HuH-7.5 (cell line): ENCODE results near the gene CCDC69.
"Not testable (repeated sequence)": the region's sequence is repeated elsewhere in the genome, so short reads cannot be mapped to it uniquely, and the experiment has no call there.

ENCODE experiments used
- DNase-seq: peaks from one replicate; pipeline ENCODE4 v3.0.0; 2011; ENCODE audit warnings: low spot score

CCDC69 gene

DNA sequence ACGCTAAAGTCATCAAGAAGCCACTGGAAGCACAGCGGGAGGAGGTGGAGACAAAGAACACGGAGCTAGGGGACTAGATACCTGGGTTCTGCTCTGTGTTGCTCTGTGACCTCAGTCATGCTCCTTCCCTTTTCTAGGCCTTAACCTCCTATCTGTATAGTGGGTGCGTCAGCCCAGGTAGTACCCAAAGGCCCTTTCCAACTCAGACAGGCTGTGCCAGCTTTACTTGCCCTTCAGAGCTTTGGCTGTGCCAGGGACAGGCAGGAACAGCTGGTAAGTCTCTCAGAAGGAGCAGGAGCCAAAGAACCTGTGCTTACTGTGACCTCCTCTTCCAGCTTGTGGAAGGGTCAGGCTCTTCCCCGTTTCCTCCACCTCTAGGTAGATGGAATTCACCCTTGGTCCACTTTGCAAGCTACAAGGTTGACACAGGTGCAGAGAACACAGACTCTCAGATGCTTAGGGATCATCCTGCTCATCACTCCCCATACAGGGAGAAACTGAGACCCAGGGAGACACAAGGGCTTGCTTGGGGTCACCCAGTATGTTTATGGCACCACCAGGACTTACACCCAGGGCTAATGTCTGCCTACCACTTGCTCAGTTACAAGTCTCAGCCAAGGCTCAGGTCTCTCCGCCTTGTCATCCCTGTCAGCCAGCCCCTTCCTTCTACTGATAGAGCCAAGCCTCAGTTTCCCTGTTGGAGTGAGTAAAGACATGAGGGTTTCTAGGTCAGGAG lies 1.7 kb downstream of the CCDC69 start:
- DNase-seq, result no peak

DNA sequence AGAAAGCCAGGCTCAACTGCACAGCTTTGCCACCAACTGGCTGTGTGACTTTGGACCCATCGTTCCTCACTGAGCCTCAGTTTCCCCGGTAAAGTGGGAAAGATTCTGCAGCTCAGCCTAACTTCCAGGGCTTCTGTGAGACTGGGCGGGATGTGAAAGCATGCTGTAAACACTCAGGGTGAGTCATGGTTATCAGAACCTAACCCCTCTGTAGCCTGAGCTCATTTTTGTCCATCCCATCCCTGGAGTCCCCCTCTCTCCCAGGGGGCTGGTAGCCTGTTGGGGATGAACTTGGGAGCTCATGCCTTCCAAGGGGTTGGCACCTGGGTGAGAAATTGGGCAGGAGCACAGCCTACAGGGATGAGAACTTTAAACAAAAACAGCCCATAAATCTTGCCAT lies 2.3 kb downstream of the CCDC69 start:
- DNase-seq, result no peak

DNA sequence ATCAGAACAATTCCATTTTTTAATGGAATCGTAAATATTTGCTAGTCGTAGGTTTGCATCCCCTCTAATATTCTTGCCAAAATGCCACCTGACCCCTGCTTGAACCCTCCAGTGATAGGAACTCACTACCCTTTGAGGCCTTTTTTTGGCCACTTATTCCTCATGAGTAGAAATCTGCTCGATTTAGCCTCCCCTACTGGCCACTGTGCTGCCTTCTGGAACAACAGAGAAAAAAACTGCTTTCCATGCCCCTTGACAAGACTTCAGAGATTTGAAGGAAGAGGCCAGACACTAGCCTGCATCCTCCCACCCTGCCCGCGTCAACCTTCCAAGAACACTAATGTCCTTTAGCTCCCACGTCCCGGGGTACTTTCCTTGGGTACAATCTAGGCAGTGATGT lies 4.1 kb downstream of the CCDC69 start:
- DNase-seq, result no peak

DNA sequence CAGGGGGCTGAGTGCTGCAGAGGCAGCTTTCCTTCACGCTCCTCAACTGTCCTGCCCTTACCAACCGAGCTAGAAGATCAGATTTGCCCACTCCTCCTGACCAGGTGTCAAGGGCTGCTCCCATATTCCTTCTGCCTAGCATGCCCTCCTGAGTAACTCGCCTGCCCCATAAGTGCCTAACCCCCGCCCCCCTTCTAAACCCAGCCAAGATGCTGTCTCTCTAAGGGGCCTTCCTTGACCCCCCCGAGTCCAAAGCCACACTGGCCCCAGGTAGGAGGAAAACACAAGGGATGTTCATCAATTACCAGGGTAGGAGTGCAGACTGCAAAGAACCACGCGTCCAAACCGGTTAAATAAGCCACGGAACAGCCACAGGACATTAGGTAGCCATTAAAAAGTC lies 4.8 kb downstream of the CCDC69 start:
- DNase-seq, result no peak

DNA sequence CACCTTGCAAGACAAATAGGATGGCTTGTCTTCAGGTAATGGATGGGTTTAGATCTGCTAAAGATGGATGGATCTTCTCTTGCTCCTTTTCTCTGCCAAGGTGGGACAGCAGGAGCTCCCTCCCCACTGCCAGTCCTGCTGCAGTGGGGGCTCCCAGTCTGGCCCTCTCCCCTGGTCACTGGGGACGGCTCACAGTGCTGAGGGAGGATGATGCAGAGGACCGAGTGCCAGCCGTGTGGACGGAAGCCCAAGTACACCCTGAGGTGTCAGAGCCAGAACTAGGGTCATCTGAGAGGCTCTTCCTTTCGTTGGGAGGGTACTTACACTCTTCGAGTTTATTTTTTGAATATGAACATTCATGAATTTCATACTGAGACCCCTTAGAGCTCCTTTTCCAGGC lies 5.7 kb downstream of the CCDC69 start:
- no peak for DNase-seq

DNA sequence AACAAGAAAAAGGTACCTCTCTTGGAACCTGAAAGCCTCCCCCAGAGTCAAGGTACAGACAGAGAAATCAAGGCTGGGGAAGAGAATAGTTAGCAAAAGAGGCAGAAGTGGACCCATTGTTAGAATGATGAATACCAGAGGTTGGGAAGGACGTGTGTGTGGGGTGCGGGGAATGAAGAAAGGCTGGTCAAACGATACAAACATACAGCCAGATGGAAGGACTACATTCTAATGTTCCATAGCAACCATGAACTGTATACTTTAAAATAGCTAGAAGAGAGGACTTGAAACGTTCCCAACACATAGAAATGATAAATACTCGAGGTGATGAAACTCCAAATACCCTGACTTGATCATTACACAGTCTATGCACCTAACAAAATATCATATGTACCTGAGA lies 7.1 kb downstream of the CCDC69 start:
- no peak for DNase-seq

DNA sequence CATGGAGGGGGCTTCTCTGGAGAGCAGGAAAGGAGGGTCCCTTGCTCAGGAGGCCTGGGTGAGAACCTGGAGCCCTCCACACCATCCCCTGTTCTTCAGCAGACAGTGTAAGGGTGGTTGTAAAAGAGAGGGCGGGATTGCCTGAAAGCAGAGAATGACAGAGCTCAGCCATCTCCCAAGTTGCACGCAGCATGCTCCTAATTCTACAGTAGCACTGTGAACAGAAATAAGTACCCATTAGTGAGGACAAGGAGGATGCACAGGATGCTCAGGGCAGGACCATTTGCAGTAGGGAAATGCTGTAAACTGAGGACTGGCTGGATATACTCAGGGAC lies 8.4 kb downstream of the CCDC69 start:
- DNase-seq, result no peak

DNA sequence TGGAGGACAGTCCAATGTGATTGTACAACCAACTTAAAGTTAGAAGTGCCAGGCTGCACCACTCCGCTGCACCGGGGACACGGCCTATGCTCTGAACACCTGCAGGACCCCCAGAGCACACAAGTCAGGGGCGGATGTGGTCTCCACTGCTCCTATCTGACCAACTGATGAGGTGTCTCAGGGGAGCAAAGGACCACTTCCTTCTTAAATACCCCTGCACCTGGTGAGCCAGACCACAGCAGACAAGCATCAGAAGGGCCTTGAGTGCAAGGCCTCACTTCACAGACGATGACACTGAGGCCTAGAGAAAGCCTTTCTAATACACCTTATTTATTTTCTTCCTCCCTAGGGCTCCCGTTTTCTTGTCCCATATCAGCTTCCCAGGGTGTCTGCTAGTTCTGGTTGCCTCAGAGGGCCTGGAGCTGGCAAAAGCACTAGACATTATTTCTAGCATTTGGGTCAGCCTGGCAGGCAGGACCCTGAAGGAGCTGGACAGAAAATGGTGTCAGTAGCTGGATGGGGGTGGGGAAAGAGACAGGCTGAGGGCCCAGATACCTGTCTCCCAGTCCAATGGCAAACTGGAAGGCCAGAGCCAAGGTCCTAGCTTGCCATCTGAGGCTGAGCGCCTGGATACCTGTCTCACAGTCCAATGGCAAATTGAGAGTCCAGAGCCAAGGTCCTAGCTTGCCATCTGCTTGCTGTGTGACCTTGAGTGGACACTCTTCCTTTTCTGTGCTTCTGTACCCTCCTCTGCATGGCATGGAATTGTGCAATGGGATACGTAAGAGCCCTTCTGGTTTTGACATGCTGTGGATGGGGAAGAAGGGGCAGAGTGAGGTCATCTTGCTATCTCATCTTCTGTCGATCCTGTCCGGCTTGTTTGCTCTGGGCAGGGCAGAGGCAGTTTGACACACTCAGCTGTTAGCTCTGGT lies 9.0 kb downstream of the CCDC69 start:
- no peak for DNase-seq

DNA sequence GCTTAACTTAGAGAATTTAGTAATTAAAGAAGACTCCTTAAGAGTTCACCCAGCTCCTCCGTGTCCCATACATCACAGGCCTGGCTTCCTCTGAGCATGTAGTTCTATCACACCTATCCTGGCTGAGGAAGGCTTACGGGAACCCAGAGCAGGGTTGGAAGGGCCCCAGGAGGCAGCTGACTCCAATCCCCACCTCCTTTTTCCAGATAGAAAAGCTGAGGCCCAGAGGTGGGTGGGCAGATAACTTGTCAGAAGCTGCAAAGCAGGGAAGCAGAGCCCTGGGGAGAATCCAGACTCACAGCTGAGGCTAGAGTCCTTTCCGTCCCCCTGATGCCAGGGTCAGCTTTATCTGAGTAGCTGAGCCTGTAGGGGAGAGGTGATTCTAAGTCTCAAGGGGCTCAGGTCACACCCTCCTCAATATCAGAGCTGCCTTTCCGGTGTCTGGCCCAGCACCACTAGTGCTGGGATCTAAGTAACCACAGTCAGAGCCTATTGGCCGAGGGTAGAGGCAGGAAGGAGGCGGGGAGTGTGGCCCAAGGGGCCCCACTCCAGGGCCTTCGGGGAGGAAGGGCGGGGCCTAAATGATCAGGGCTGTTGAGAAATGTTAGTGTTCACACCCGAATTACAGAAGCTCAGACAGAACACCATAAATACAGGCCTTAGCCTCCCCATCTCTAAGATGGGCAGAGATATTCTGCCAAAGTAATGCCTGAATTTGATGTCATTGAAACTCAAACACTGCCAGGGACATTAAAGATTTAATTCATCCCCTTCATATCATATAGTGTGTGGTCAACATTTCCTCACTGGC lies 9.9 kb downstream of the CCDC69 start:
- DNase-seq, result no peak

DNA sequence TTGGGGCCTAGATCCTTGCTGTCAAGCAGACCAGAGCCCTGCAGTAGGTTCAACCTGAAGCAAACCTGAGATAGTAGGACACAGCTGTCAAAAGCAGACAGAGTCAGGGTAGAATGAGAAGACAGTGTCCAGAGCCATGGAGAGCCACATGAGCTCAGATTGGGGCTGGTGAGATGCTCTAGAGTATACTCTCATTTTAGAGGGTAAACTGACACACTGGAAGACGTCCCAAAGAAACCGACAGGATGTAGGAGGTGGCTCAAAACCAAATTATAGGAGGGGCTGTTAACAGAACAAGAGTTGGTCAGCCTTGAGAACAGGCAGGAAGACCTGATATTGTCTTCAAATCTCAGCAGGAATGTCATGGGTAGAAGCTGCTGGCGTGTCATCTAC lies 11.5 kb downstream of the CCDC69 start:
- DNase-seq, result no peak

DNA sequence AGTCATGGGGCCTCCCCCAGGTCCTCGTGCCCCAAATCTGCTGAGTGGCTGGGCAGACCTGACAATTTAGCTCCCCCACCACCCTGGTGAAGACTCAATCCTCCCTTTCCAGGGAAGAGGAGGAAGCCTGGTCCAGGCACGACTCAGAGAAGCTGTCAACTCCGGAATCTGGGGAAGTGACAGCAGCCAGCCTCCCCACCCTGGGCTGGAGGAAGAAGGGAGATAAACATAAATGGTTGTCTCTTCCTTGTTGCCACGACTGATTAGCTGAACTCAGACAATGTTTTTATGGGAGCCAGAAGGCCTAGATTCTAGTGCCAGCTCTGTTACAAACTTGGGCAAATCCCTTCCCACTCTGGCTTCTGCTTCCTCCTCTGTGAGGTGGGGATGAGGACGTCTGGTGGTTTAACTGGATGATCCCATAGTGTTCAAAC lies 15.4 kb downstream of the CCDC69 start:
- DNase-seq, result no peak

DNA sequence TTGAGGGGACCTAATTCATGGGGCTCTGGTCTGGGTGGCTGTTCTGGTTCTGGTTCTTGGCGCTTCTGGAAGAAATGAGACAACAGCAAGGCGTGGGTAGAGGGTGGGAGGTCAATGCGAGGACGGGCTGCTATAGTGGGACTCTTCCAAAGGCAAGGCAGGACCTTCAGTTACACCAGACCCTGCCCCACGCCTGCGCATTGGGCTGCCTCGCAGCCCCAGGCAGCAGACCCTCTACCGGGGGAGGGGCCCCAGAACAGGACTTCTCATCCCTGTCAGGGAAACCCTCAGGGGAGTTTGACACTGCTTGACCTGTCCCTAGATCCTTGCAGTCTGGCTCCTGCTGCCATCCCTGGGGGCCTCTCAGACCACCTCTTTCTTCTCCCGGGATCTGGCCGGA lies 18.5 kb downstream of the CCDC69 start:
- no peak for DNase-seq

DNA sequence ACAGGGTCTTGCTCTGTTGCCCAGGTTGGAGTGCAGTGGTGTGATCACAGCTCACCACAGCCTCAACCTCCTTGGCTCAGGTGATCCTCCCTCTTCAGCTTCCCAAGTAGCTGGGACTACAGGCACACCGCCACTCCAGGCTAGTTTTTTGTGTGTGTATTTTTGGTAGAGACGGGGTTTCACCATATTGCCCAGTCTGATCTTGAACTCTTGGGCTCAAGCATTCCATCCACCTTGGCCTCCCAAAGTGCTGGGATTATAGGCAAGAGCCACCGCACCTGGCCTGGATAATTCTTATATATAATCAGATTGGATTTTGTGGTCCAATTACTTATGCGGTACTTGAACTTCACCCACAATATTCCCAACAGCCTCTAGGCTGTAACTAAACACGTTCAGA lies 19.8 kb downstream of the CCDC69 start:
- no peak for DNase-seq

DNA sequence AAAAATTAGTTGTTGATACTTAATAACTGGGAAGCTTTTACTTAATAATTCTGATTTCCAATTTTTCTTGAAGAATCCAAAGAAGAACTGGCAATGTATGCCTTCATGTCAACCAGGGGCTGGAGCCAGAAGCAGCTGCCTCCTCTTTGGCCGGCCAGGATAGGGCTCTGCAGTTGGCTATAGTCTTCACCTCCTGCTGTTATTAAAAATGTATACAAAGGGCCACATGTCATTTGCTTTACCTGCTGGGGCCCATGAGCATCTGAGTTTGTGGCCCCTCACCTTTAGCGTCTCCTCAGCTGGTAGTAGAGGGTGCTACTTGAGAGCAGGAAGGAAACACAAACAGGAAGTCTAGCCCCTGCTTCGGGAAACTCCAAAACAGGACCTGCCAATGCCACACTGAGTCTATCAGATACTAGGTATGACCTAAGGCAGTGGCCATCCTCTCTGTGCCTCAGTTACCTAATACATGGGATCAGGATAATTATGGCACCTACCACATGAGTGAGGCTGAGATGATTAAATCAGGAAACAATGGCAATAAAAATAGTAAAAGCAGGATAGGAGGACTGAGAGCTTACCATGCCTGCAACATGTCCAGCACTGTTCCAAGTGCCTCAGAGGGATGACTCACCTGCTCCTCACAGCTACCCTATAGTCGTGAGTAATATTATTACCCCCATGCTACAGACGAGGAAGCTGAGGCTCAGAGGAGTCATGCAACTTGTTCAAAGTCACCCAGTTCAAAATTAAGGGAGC lies 21.3 kb downstream of the CCDC69 start:
- no peak for DNase-seq

DNA sequence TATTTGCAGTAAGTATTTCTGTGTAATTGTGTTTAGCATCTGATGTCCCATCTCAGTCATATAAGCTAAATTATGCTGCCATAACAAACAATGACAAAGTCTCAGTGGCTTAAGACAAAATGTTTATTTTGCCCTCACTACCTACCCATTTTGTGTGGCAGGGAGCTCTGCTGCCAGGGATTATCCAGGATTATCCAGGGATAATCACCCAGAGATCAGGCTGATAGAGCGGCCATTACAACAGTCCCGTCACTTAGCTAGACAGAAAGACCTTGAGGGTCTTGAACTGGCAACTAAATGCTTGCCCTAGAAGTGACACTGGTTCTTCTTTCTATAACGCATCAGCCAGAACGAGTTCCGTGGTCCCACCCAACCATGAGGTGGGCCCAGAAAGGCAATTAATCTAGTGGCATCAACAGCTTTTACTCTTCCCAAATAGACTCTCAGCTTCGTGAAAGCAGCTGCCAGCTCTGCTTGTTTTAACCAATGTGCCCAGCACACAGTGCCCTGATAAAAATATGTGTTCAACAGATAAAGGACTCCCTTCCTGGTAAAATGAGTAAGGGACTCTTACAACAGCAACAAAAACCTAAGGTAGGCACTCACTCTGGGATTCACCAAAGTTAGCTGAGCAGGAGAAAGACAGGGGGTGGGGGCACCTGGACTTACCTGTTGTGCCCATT lies 22.8 kb downstream of the CCDC69 start:
- DNase-seq, result no peak

DNA sequence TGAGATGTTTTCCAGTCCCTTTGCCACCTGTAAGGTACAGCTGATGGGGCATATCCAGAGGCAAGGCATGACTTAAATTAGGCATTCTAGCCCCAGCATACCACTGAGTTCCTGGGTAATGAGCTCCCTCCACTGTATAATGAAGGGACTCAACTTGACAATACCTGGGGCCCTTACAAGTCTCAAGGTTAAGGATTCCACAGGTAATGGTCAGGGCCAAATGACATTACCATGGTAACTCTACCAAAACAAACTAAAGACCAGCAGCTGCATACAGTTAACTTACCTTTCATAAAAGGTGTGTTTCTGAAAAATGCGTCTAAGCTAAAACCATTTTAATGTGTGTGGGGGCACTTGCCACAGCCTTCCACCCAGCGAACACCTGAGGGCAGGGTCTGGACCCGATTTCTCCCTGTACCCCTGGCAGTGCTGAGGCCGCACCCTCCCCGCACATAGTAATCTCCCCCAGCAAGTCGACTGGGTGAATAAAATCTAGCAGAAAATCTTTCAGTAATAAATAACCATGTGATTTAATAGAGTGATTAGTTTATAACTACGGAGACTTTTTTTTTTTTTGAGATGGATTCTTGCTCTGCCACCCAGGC lies 24.2 kb downstream of the CCDC69 start:
- no peak for DNase-seq

DNA sequence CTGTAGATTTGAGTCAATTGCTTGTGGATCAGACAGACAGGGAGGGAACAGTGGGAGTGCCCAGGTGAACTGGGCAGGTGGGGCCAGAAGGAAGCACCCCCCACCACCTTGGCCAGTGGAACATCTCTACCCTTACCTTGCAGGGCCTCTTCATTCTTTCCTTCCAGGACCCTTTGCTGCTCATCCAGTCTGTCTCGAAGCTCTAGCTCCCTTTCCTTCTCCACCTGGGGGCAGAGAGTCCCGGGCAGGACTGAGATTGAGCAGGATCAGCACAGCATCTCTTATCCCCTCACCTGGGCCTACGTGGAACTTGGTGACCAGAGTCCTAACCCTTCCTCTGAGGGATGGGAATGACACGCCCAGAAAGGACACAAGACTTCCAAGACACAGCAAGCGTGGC lies 25.0 kb downstream of the CCDC69 start:
- DNase-seq, result no peak

DNA sequence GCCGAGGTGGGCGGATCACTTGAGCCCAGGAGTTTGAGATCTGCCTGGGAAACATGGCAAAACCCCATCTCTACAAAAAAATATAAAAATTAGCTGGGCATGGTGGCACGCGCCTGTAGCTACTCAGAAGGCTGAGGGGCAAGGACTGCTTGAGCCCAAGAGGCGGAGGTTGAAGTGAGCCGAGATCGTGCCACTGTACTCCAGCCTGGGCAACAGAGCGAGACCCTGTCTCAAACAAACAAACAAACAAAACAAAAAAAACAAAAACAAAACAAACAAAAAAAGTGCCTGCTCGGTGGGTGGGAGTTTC lies 26.6 kb downstream of the CCDC69 start:
- not testable (repeated sequence) for DNase-seq

DNA sequence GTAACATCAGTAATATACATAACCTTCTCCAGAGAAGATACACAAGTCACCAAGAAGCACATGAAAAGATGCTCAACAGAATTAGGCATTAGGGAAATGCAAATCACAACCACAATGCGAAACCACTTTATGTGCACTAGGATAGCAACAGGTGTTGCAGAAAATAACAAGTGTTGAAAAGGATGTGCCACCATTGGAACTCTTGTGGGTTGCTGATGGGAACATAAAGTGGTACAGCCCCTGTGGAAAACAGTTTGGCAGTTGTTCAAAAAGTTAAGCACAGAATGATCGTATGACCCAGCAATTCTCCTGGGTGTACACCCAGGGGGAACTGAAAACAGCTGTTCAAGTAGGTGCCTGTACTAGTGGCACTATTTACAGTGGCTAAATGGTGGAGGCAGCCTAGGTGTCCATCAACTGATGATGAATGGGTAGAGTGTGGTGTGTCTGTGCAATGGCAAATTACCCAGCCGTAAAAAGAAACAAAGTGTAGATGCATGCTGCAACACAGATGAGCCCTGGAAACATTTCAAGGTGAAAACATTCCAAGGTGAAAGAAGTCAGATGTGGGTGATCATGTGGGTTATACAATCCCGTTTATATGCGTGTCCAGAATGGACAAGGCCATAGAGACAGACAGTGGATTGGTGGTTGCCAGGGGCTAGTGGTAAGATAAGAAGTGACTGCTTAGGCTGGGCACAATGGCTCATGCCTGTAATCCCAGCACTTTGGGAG lies 27.2 kb downstream of the CCDC69 start:
- no peak for DNase-seq

DNA sequence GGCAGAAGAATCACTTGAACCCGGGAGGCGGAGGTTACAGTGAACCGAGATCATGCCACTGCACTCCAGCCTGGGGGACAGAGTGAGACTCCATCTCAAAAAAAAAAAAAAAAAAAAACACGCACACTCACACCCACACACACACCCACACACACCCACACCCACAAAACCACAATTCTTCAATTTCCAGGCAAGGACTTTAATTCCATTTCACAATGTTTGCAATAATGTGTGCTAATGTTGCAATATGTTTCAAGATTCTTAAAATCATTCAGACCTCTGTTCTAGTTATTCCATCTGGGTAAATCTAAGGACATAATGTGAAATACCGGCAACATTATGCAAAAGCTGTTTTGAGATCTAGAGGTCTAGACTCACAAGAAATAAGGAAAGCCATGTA lies 28.3 kb downstream of the CCDC69 start:
- DNase-seq, result no peak
